ENCODE measurements around the gene GXYLT1.
"Not testable (repeated sequence)": the region's sequence is repeated elsewhere in the genome, so short reads cannot be mapped to it uniquely, and the experiment has no call there.

The GXYLT1 gene

DNA sequence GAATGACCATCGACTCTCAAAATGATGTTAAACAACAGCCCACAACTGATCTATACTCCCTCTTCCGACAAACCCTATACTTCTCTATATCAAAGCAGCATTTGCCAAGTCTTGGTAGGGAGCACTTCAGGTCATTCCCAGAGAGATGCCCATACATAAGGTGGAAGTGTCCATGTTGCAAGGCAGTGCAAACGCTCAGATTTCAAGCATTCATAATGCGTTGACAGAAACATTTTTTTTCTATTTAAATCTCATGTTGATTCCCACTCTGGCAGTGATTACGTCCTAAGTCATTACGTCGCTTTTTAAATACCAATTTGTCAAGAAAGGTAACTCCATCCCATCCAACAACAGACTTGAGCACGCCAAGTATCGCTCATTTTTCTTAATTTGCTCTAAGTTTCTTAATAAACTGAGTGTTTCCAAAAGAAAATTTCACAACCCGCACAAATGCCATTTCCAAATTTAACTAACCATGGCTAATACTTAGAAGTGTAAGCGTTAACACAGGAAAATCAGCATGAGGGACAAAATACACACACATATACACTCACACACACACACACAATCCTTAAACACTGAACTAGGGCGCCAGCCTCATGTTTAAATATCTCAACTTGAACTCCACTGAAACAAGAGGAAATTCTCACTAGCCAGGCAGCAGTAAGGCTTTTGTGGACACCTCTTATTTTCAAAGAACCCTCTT, 1.1 kb downstream of the GXYLT1 start:
- peak; percentile 55 for DNase-seq

- peak; percentile 87 for DNase-seq
Measured at GRCh38 chr12:42141981-42142606, 2.6 kb downstream of the GXYLT1 start.

- DNase-seq = no peak
Measured at GRCh38 chr12:42140901-42141300, 3.8 kb downstream of the GXYLT1 start.

GRCh38 chr12:42135259-42135814, 9.3 kb downstream of the GXYLT1 start:
- DNase-seq = no peak

- DNase-seq = peak; percentile 25
Measured at GRCh38 chr12:42130672-42131402, 13.8 kb downstream of the GXYLT1 start.

GRCh38 chr12:42129595-42130204, 15.0 kb downstream of the GXYLT1 start:
- DNase-seq = peak; percentile 78

- no peak for DNase-seq
Measured at GRCh38 chr12:42128888-42129287, 15.8 kb downstream of the GXYLT1 start.

- peak; percentile 6 for DNase-seq
Measured at GRCh38 chr12:42128327-42128726, 16.3 kb downstream of the GXYLT1 start.

GRCh38 chr12:42126963-42127362, 17.7 kb downstream of the GXYLT1 start:
- DNase-seq = peak; percentile 8

DNA sequence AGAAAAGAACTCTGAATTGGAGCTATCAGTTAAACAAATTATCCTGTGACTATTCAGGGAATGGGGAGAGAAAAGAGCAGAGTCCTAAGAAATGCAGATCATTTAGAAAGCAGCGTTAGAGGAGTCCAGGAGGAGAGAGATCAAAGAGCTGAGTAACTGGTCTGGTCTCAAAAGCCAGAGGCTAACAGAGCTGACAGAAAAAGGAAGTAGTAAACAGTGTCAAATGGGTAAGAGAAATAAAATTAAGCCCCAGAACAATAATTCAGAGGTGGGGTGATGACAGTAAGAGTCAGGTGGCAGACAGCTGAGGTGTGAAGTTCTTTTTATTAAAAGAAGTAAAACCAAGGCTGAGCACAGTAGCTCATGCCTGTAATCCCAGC, 19.3 kb downstream of the GXYLT1 start:
- peak; percentile 60 for DNase-seq

- no peak for DNase-seq
Measured at GRCh38 chr12:42124764-42125387, 19.8 kb downstream of the GXYLT1 start.

GRCh38 chr12:42119085-42119633, 25.5 kb downstream of the GXYLT1 start:
- no peak for DNase-seq

GRCh38 chr12:42118136-42118879, 26.4 kb downstream of the GXYLT1 start:
- DNase-seq = peak; percentile 18

DNA sequence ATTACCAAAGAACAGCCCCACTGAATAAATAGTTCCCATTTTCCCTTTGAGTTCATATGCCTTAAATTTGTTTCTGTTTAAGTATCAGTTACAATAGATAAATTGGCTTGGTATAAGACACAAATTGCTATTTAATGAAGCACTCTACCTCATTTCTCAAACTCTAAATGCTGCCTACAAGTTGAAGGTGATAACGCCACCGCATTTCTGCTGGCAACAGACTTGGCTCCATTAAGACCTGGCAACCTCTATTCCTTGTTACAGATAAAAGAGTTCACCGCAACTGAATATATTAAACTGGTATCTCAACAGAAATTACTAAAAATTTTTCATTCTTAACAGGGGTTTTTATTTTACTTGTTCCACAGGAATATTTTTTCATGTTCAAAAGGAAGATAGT, 35.6 kb downstream of the GXYLT1 start:
- DNase-seq = no peak

- DNase-seq = not testable (repeated sequence)
Measured at GRCh38 chr12:42106791-42107190, 37.9 kb downstream of the GXYLT1 start.

- no peak for DNase-seq
Measured at GRCh38 chr12:42104784-42105183, 39.9 kb downstream of the GXYLT1 start.

DNA sequence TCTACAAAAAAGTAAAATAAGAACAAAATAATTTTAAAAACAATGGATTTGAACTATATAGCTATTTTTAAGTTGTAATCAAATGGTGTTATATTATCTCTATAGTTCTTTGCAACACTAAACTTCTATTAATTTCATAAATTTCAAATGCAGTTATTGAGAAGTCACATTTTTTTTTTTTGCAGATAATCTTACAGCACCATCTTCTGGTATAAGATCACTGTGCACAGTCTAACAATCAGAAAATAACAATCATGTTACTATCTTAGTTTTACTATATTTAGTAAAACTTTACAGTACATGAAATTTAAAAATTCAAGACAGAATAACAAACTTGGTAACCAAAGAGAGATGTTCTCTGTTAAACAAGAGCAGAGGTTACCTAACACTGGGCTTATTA, 40.6 kb downstream of the GXYLT1 start:
- peak; percentile 55 for DNase-seq

DNA sequence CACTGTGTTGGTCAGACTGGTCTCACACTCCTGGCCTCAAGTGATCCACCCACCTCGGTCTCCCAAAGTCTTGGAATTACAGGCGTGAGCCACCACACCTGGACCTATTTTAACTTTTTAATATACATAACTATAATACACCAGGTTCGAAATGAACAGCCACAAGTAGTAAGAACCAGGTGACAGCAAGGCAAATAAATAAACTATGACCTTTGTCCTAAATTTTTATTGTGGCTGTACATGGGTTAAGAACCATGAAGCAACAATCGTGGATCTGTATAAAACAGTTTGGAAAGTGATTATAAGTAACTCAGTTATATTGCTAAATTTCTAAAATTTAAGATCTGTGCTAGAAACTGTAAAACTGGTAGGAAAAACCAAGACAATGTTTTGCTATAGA, 41.5 kb downstream of the GXYLT1 start:
- no peak for DNase-seq

- DNase-seq = no peak
Measured at GRCh38 chr12:42102720-42103119, 42.0 kb downstream of the GXYLT1 start.

DNA sequence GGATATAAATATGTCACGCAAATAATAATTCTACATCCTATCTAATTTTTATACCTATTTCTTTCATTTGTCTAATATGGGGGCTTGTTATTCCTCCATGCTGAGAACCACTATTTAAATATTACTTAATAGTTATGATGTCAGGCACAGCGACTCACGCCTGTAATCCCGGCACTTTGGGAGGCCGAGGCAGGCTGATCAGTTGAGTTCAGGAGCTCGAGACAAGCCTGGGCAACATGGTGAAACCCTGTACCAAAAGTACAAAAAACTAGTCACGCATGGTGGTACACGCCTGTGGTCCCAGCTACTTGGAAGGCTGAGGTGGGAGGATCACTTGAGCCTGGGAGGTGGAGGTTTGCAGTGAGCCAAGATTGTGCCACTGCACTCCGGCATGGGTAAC, 45.2 kb downstream of the GXYLT1 start:
- no peak for DNase-seq

DNA sequence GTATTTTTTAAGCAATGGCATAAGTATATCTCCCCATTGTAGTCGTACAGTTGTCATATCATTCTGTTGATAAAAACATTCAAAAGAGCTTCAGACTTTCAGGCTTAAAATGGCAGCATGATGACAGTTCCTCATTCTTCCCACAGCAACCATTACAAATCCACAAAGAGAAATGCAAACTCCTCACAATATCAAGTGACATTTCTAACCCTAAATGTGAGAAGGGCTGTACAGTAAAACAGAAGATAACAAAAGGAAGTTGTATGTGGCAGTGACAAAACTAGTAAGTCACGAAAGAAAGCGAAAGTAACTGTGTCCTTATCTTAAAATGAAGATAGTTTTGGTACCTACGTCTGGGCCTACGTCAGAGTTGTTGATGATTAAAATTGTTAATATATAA, 46.7 kb downstream of the GXYLT1 start:
- peak; percentile 94 for DNase-seq

DNA sequence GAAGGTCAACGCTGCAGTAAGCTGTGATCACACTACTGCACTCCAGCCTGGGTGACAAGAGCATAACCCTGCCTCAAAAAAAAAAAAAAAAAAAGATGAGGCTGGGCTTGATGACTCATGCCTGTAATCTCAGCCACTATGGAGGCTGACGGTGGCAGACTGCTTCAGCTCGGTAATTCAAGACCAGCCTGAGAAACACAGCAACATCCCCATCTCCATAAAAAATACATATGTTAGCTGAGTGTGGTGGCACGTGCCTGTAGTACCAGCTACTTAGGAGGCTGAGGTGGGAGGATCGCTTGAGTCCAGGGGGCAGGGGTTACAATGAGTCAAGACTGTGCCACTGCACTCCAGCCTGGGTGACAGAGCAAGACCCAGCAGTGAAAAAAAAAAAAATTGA, 50.4 kb downstream of the GXYLT1 start:
- peak; percentile 78 for DNase-seq

All from OCI-M1 (cell line).